Right cardiac atrium (tissue), 5 donors: ENCODE data around the gene SLC1A3. TPM values are rescaled to one million over a fixed set of nuclear protein-coding genes. Genes with fewer than 3 reads are reported as not detected.

Experiments
- ATAC-seq, 2 donors: fragments of 200-7000 bp; cut with Tn5 transposase; one replicate each; pipeline versions ENCODE4 v1.8.0 to v1.9.1; 2020; ENCODE audit warnings: moderate library complexity in 2 of 2, mild to moderate bottlenecking in 1 of 2
- DNase-seq, 3 donors: peaks; one replicate each; pipeline ENCODE4 v3.0.0-alpha.2; 2020
- H3K27ac ChIP-seq: one replicate; pipeline ENCODE4 v1.5.1; 2013; ENCODE audit warnings: mild to moderate bottlenecking, low read length, control low read depth, moderate library complexity
- H3K27me3 ChIP-seq: one replicate; pipeline ENCODE4 v1.6.1; 2013; ENCODE audit not compliant: control insufficient read depth, insufficient read depth
- H3K4me1 ChIP-seq: one replicate; pipeline ENCODE4 v1.6.1; 2013; ENCODE audit warnings: low read length; ENCODE audit not compliant: control insufficient read depth, insufficient read depth
- H3K4me3 ChIP-seq: one replicate; pipeline ENCODE4 v1.5.1; 2013; ENCODE audit warnings: low read length, control low read depth
- H3K9me3 ChIP-seq: one replicate; pipeline ENCODE4 v1.6.1; 2013; ENCODE audit warnings: low read length; ENCODE audit not compliant: control insufficient read depth
- WGBS: extraction: QIAGEN DNeasy Blood & Tissue Kit; methylation state at CpG from one replicate; pipeline ENCODE4 v1.1.7; 2013; 5-methylcytosine and 5-hydroxymethylcytosine counted together
- intact Hi-C, 4 donors: fragments of 100-400 bp; cut with DNase I; formaldehyde crosslinking; loops; one replicate each; pipeline versions ENCODE4 v1.11.0 to v1.14.0; 2022 to 2023
- polyA plus RNA-seq: library from polyadenylated mRNA; stranded (reverse); fragments of 200-250 nt; gene quantifications from one replicate; pipeline ENCODE4 v1.2.3, GENCODE V29; 2013
- total RNA-seq, 4 donors: library from RNA; stranded (reverse); fragmentation: NEBNext Ultra II Directional; extraction: Animal tissue kit (Norgen Biotek cat#: 25700); gene quantifications; one replicate each; pipeline ENCODE4 v1.2.1, GENCODE V29; 2021
- donor health status: healthy with polysubstance abuse.
- donor health status: DM: no; HTN: yes; CAD: no.
- donor health status: DM: no; HTN: no; CAD: no.
- donor health status: DM: no; HTN: yes; CAD: no; lungs with severe emphysema.
- donor health status: DM: yes; HTN: yes; CAD: no.

Gene SLC1A3
- total and polyA plus RNA-seq, 5 donors: 21.7 to 44.5 (median 32.8) TPM

- WGBS: 72% methylated on average over 6 of the region's 6 CpGs
- Histone ChIP-seq H3K4me3 (no peak overlapping the region), H3K9me3 (peaks cover 5% of the 10 kb centered on the region), H3K4me1 (no peaks in the 10 kb centered on the region), H3K27ac (no peak overlapping the region), H3K27me3 (no peaks in the 10 kb centered on the region)
- ATAC-seq: no peak
- intact Hi-C loops: loop anchor here in 1 of 4 donors (10.0 kb wide), 1 partner anchor 85 kb away; no protein-coding TSS in a partner anchor
- DNase-seq: no peak
Measured at GRCh38 chr5:36599986-36600779, 6.2 kb upstream of the SLC1A3 start.

GRCh38 chr5:36600917-36601527 lies 5.4 kb upstream of the SLC1A3 start:
- ATAC-seq (no peak), DNase-seq (no peak)
- 62% methylated on average over 6 of the region's 6 CpGs for WGBS
- Histone ChIP-seq H3K27me3 (no peaks in the 10 kb centered on the region), H3K4me1 (no peaks in the 10 kb centered on the region), H3K27ac (no peak overlapping the region), H3K9me3 (peaks cover 5% of the 10 kb centered on the region), H3K4me3 (no peak overlapping the region)
- intact Hi-C loops: loop anchor here in 1 of 4 donors (10.0 kb wide), 1 partner anchor 84 kb away; no protein-coding TSS in a partner anchor

- no peak for ATAC-seq
- peak in 1 of 3 donors; percentile 66 for DNase-seq
- 65% methylated on average over 5 of the region's 5 CpGs for WGBS
- H3K4me1 ChIP-seq: no peaks in the 10 kb centered on the region
- H3K27ac ChIP-seq: no peak overlapping the region
- no peak overlapping the region for H3K4me3 ChIP-seq
- peaks cover 5% of the 10 kb centered on the region for H3K9me3 ChIP-seq
- no peaks in the 10 kb centered on the region for H3K27me3 ChIP-seq
- intact Hi-C loops: loop anchor here in 1 of 4 donors (10.0 kb wide), 1 partner anchor 82 kb away; no protein-coding TSS in a partner anchor
Measured at GRCh38 chr5:36602704-36603321, 3.6 kb upstream of the SLC1A3 start.

GRCh38 chr5:36605241-36605640 lies 1.2 kb upstream of the SLC1A3 start:
- Histone ChIP-seq H3K4me3 (no peak overlapping the region), H3K27me3 (no peaks in the 10 kb centered on the region), H3K4me1 (no peaks in the 10 kb centered on the region), H3K27ac (no peak overlapping the region), H3K9me3 (peaks cover 4% of the 10 kb centered on the region)
- DNase-seq: no peak
- ATAC-seq: no peak
- intact Hi-C loops: loop anchor here in 2 of 4 donors (5.0 to 10.0 kb wide), 2 partner anchors 80 to 188 kb away; no protein-coding TSS in a partner anchor

- Histone ChIP-seq H3K4me1 (no peaks in the 10 kb centered on the region), H3K9me3 (peaks cover 3% of the 10 kb centered on the region), H3K27ac (peak overlapping the region; percentile 88), H3K27me3 (no peaks in the 10 kb centered on the region), H3K4me3 (peak overlapping the region; percentile 63)
- intact Hi-C loops: loop anchor here in 2 of 4 donors (5.0 to 10.0 kb wide), 2 partner anchors 79 to 189 kb away; no protein-coding TSS in a partner anchor
- peak in 1 of 2 donors; percentile 14 for ATAC-seq
- 7% methylated on average over 11 of the region's 11 CpGs for WGBS
- no peak for DNase-seq
Measured at GRCh38 chr5:36606036-36606427, 374 bp upstream of the SLC1A3 start.

DNA sequence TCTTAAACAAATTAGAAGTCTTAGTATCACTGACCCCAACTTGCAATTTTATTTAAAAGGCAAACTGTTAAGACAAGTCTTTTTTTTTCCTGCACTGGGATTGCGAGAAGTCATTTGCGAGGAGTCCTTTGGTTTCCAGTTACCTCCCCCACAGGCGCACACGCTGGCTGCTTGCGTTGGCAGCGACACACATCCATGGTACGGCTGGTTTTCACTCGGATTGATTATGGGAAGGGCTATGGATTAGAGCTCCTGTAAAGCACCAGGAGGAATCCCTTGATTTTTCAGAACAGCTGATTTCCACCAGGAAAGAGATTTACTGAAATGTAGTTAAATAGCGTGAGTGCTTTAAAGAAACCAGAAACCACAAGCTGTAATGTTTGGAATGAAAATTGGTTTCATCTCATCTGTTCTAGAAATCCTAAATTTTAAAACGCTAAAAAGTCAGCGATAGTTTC lies 737 bp downstream of the SLC1A3 start:
- Histone ChIP-seq H3K27me3 (no peaks in the 10 kb centered on the region), H3K9me3 (peaks cover 1% of the 10 kb centered on the region), H3K27ac (peak overlapping the region; percentile 64), H3K4me3 (peak overlapping the region; percentile 63), H3K4me1 (no peaks in the 10 kb centered on the region)
- ATAC-seq: peak; percentile 72 to 77
- intact Hi-C loops: loop anchor here in 2 of 4 donors (5.0 to 10.0 kb wide), 2 partner anchors 78 to 190 kb away; no protein-coding TSS in a partner anchor
- WGBS: 3% methylated on average over 11 of the region's 11 CpGs
- peak; percentile 47 to 78 (median 69) for DNase-seq

DNA sequence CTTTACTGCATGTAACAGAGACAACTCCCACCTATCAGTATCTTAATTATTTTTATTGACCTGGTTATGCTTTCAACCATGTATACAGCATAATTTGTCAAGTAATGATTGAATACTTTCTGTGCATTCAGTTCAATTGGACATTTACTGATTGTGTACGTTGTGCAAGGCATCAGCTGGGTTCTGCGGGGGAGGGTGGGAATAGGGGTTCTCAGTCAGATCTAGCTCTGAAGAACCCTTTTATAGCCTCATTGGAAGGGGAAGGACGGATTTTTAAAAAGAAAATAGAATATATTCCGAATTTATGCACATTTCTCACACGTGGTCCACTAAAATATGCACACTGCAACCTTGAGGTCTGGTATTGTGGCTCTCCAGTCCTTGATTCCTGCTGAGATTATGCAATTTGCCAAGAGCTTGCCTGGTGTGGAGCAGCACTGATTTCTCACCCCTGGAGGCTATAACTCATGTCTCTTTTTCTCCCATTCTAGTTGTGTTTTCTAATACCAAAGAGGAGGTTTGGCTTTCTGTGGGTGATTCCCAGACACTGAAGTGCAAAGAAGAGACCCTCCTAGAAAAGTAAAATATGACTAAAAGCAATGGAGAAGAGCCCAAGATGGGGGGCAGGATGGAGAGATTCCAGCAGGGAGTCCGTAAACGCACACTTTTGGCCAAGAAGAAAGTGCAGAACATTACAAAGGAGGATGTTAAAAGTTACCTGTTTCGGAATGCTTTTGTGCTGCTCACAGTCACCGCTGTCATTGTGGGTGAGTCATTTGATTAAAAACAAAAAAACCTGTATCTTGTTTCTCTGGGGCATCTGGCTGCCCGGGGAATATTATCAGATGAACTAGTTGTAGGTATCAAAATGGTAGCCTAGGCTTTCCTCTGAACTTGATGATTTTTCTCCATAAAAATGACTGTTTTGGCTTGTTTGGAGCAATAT lies 1.7 kb downstream of the SLC1A3 start:
- DNase-seq (no peak), ATAC-seq (no peak)
- Histone ChIP-seq H3K27ac (no peak overlapping the region), H3K9me3 (peaks cover under 1% of the 10 kb centered on the region), H3K27me3 (no peaks in the 10 kb centered on the region), H3K4me1 (no peaks in the 10 kb centered on the region), H3K4me3 (peak overlapping the region; percentile 63)
- 70% methylated on average over 10 of the region's 10 CpGs for WGBS
- intact Hi-C loops: loop anchor here in 2 of 4 donors (5.0 to 10.0 kb wide), 2 partner anchors 77 to 191 kb away; no protein-coding TSS in a partner anchor

DNA sequence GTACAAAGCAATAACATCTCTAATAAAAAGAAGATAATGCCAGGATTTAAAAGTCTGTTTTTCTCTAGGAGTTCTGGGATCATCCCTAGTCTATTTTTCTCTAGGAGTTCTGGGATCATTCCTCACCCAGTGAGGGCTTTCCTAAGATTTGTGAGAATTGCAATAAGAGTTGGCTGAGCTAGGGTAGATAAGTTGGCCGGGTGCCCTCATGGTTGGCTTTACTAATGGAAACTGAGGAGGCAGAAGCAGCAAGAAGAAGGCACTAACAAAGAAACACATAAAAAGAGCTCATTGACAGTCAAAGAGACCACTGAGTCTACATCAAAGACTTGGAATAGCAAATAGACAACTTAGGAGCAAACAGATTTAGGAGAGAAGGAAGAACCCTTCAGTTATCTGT lies 4.2 kb downstream of the SLC1A3 start:
- Histone ChIP-seq H3K4me1 (peaks cover 2% of the 10 kb centered on the region), H3K27ac (peak overlapping the region; percentile 53), H3K27me3 (no peaks in the 10 kb centered on the region), H3K9me3 (no peaks in the 10 kb centered on the region), H3K4me3 (peak overlapping the region; percentile 21)
- ATAC-seq (no peak), DNase-seq (peak; percentile 49 to 80 (median 56))
- intact Hi-C loops: no loop called here
- WGBS: 78% methylated on average over 1 of the region's 1 CpG

GRCh38 chr5:36611520-36612274 lies 5.3 kb downstream of the SLC1A3 start:
- intact Hi-C loops: no loop called here
- H3K27ac ChIP-seq: peak overlapping the region; percentile 61
- H3K4me1 ChIP-seq: peaks cover 4% of the 10 kb centered on the region
- peak in 2 of 3 donors; percentile 47 to 48 for DNase-seq
- WGBS: 69% methylated on average over 9 of the region's 9 CpGs
- peak; percentile 52 to 61 for ATAC-seq
- H3K27me3 ChIP-seq: no peaks in the 10 kb centered on the region
- H3K4me3 ChIP-seq: no peak overlapping the region
- H3K9me3 ChIP-seq: no peaks in the 10 kb centered on the region
